Ramos (cell line): Measurements from ENCODE around the gene CPLX1.
"Not testable (repeated sequence)": the region's sequence is repeated elsewhere in the genome, so short reads cannot be mapped to it uniquely, and the experiment has no call there.

Experiments used
- in situ Hi-C: fragments of 300-500 bp; cut with MboI; formaldehyde crosslinking; loops from one replicate; pipeline ENCODE4 v1.14.3; 2022; ENCODE audit warnings: low sequenced_read_pairs; ENCODE audit not compliant: unreplicated experiment

Gene CPLX1

GRCh38 chr4:763922-764321 lies 62.0 kb downstream of the CPLX1 start:
- in situ Hi-C loops: no loop called here

- in situ Hi-C loops: no loop called here
Observed at GRCh38 chr4:763191-763810, 62.6 kb downstream of the CPLX1 start.

GRCh38 chr4:762211-763190 lies 63.4 kb downstream of the CPLX1 start:
- in situ Hi-C loops: no loop called here

- in situ Hi-C loops: no loop called here
Observed at GRCh38 chr4:761739-762138, 64.2 kb downstream of the CPLX1 start.

GRCh38 chr4:761086-761485 lies 64.8 kb downstream of the CPLX1 start:
- in situ Hi-C loops: no loop called here

- in situ Hi-C loops: no loop called here
Observed at GRCh38 chr4:760616-761015, 65.3 kb downstream of the CPLX1 start.

GRCh38 chr4:759810-760209 lies 66.1 kb downstream of the CPLX1 start:
- in situ Hi-C loops: not testable (repeated sequence)

GRCh38 chr4:757111-757510 lies 68.8 kb downstream of the CPLX1 start:
- in situ Hi-C loops: no loop called here

GRCh38 chr4:754221-755120 lies 71.5 kb downstream of the CPLX1 start:
- in situ Hi-C loops: no loop called here

- in situ Hi-C loops: not testable (repeated sequence)
Observed at GRCh38 chr4:753186-753585, 72.7 kb downstream of the CPLX1 start.

GRCh38 chr4:752196-752861 lies 73.6 kb downstream of the CPLX1 start:
- in situ Hi-C loops: no loop called here

- in situ Hi-C loops: no loop called here
Observed at GRCh38 chr4:751676-752075, 74.3 kb downstream of the CPLX1 start.

- in situ Hi-C loops: no loop called here
Observed at GRCh38 chr4:749698-750666, 75.9 kb downstream of the CPLX1 start.

GRCh38 chr4:748461-748860 lies 77.5 kb downstream of the CPLX1 start:
- in situ Hi-C loops: no loop called here

- in situ Hi-C loops: no loop called here
Observed at GRCh38 chr4:747546-748170, 78.3 kb downstream of the CPLX1 start.

GRCh38 chr4:744212-744841 lies 81.6 kb downstream of the CPLX1 start:
- in situ Hi-C loops: no loop called here

- in situ Hi-C loops: no loop called here
Observed at GRCh38 chr4:743463-744211, 82.3 kb downstream of the CPLX1 start.
